Nephron progenitor cell (in vitro differentiated cells): ENCODE data around the gene ARHGAP33.

ENCODE experiments used
- DNase-seq: peaks from one replicate; pipeline ENCODE4 v3.0.0; 2021
- H3K27ac Mint-ChIP-seq: 2 replicates; pipeline ENCODE4 v1.8.0; 2021; ENCODE audit warnings: mild to moderate bottlenecking, moderate library complexity, mixed read lengths
- H3K27me3 Mint-ChIP-seq: 2 replicates; pipeline ENCODE4 v1.8.0; 2021; ENCODE audit warnings: mild to moderate bottlenecking, low read depth, mixed read lengths; ENCODE audit not compliant: poor library complexity
- H3K36me3 Mint-ChIP-seq: 2 replicates; pipeline ENCODE4 v1.8.0; 2021; ENCODE audit warnings: low read depth, mixed read lengths
- H3K4me1 Mint-ChIP-seq: 2 replicates; pipeline ENCODE4 v1.8.0; 2021; ENCODE audit warnings: mixed read lengths
- H3K4me3 Mint-ChIP-seq: 2 replicates; pipeline ENCODE4 v1.8.0; 2021; ENCODE audit warnings: mild to moderate bottlenecking, moderate library complexity, mixed read lengths
- H3K9me3 Mint-ChIP-seq: 2 replicates; pipeline ENCODE4 v1.8.0; 2021; ENCODE audit warnings: mild to moderate bottlenecking, moderate library complexity, mixed read lengths
- CTCF ChIP-seq: fragments of 200-600 bp; sonication (generic); IDR thresholded peaks from 2 replicates; pipeline ENCODE4 v1.5.0; 2021; ENCODE audit warnings: antibody characterized with exemption

The ARHGAP33 gene

GRCh38 chr19:35757231-35757748 lies 18.1 kb upstream of the ARHGAP33 start:
- TF ChIP-seq CTCF, result no peak
- H3K27me3 Mint-ChIP-seq, result peaks cover 17% of the 10 kb centered on the region
- DNase-seq, result peak; percentile 29
- H3K4me3 Mint-ChIP-seq, result peak overlapping the region; percentile 91
- H3K4me1 Mint-ChIP-seq, result peaks cover 36% of the 10 kb centered on the region
- peaks cover 22% of the 10 kb centered on the region for H3K36me3 Mint-ChIP-seq
- H3K27ac Mint-ChIP-seq, result peak overlapping the region; percentile 79
- no peaks in the 10 kb centered on the region for H3K9me3 Mint-ChIP-seq

- Mint-ChIP-seq H3K27ac (peak within 1 kb of the TSS; percentile 79), H3K4me1 (peaks cover 36% of the 10 kb centered on the region), H3K36me3 (peaks cover 23% of the 10 kb centered on the region)
Observed at GRCh38 chr19:35757749-35758608, 17.4 kb upstream of the ARHGAP33 start, which contains the start of gene PROSER3. Gene PROSER3, plus strand, starts transcription at chr19:35758176. Its CDS starts 40 bp downstream, at chr19:35758216.

GRCh38 chr19:35759697-35760096 lies 15.7 kb upstream of the ARHGAP33 start:
- no peak for DNase-seq
- H3K4me3 Mint-ChIP-seq, result peak overlapping the region; percentile 91
- peaks cover 12% of the 10 kb centered on the region for H3K27me3 Mint-ChIP-seq
- TF ChIP-seq CTCF, result no peak
- H3K36me3 Mint-ChIP-seq, result peaks cover 23% of the 10 kb centered on the region
- no peaks in the 10 kb centered on the region for H3K9me3 Mint-ChIP-seq
- peaks cover 35% of the 10 kb centered on the region for H3K4me1 Mint-ChIP-seq
- H3K27ac Mint-ChIP-seq, result no peak overlapping the region

More at GRCh38 chr19:35757749-35758608, 17.4 kb upstream of the ARHGAP33 start, which contains the start of gene PROSER3:
- DNase-seq, result peak; percentile 97
- Mint-ChIP-seq H3K27me3 (peaks cover 17% of the 10 kb centered on the region), H3K4me3 (peak within 1 kb of the TSS; percentile 91), H3K9me3 (no peaks in the 10 kb centered on the region)
- TF ChIP-seq CTCF, result no peak

GRCh38 chr19:35760711-35761349 lies 14.5 kb upstream of the ARHGAP33 start:
- Mint-ChIP-seq H3K4me3 (no peak overlapping the region), H3K9me3 (no peaks in the 10 kb centered on the region), H3K36me3 (peaks cover 21% of the 10 kb centered on the region), H3K27me3 (peaks cover 6% of the 10 kb centered on the region), H3K4me1 (peaks cover 31% of the 10 kb centered on the region), H3K27ac (no peak overlapping the region)
- TF ChIP-seq CTCF, result no peak
- no peak for DNase-seq

- no peak for DNase-seq
- H3K9me3 Mint-ChIP-seq, result no peaks in the 10 kb centered on the region
- no peak overlapping the region for H3K4me3 Mint-ChIP-seq
- TF ChIP-seq CTCF, result no peak
- no peak overlapping the region for H3K27ac Mint-ChIP-seq
- H3K4me1 Mint-ChIP-seq, result peaks cover 37% of the 10 kb centered on the region
- H3K36me3 Mint-ChIP-seq, result peaks cover 32% of the 10 kb centered on the region
- H3K27me3 Mint-ChIP-seq, result no peaks in the 10 kb centered on the region
Observed at GRCh38 chr19:35764432-35765315, 10.7 kb upstream of the ARHGAP33 start.
